Stomach (tissue), 9 donors: ENCODE measurements around the gene KLHL21. TPM values are rescaled to one million over a fixed set of nuclear protein-coding genes. Genes with fewer than 3 reads are reported as not detected.

ENCODE experiments used
- DNase-seq, 2 donors: peaks; one replicate each; pipeline versions ENCODE4 v3.0.0 to v3.0.0-alpha.2; 2013 to 2019
- H3K27ac ChIP-seq, 5 donors: fragments of 200-600 bp in 4 of 5; sonication (generic) in 4 of 5; one replicate each; pipeline ENCODE4 v1.5.1; 2013 to 2019; ENCODE audit warnings: mild to moderate bottlenecking in 1 of 5, moderate library complexity in 1 of 5
- H3K27me3 ChIP-seq, 3 donors: fragments of 200-600 bp; sonication (generic); one replicate each; pipeline ENCODE4 v1.5.1; 2017 to 2019; ENCODE audit warnings: mixed run types in 1 of 3
- H3K36me3 ChIP-seq, 4 donors: fragments of 200-600 bp; sonication (generic); 1 replicate in 3 of 4; 2 replicates in 1 of 4; pipeline ENCODE4 v1.5.1; 2016 to 2019
- H3K4me1 ChIP-seq, 4 donors: fragments of 200-600 bp; sonication (generic); one replicate each; pipeline ENCODE4 v1.5.1; 2016 to 2019
- H3K4me3 ChIP-seq, 4 donors: fragments of 200-600 bp; sonication (generic) in 3 of 4; one replicate each; pipeline ENCODE4 v1.5.1; 2016 to 2019; ENCODE audit warnings: mild to moderate bottlenecking in 1 of 4
- H3K9me3 ChIP-seq, 4 donors: fragments of 200-600 bp; sonication (generic); one replicate each; pipeline ENCODE4 v1.5.1; 2016 to 2019
- EP300 ChIP-seq: sonication (generic); formaldehyde crosslinking; IDR thresholded peaks from one replicate; pipeline ENCODE4 v1.6.1; 2017; ENCODE audit warnings: antibody characterized with exemption
- POLR2A ChIP-seq, 4 donors: fragments of 450-650 bp; IDR thresholded peaks; one replicate each; pipeline ENCODE4 v1.6.1; 2016; ENCODE audit warnings: antibody characterized with exemption in 4 of 4, control low read depth in 2 of 4, mild to moderate bottlenecking in 1 of 4, moderate library complexity in 1 of 4
- POLR2AphosphoS5 ChIP-seq, 3 donors: sonication (generic); formaldehyde crosslinking; IDR thresholded peaks; one replicate each; pipeline ENCODE4 v1.6.1; 2016; ENCODE audit warnings: antibody characterized with exemption in 3 of 3
- WGBS, 5 donors: extraction: QIAGEN DNeasy Blood & Tissue Kit in 3 of 5; methylation state at CpG; one replicate each; pipeline versions ENCODE4 v1.1.5 to v1.1.7; 2013 to 2018; 5-methylcytosine and 5-hydroxymethylcytosine counted together
- intact Hi-C: fragments of 100-400 bp; cut with DNase I; formaldehyde crosslinking; loops from one replicate; pipeline ENCODE4 v1.15.1; 2023; ENCODE audit warnings: low total_unique reads
- polyA plus RNA-seq, 3 donors: library from polyadenylated mRNA; stranded (reverse); fragments of 200-250 nt; gene quantifications; one replicate each; pipeline ENCODE4 v1.2.3, GENCODE V29; 2013
- total RNA-seq, 5 donors: library from RNA; depleted of rRNA; stranded (reverse); fragments of >200 nt; gene quantifications; one replicate each; pipeline versions ENCODE4 v1.1.0 to v1.2.3, GENCODE V29; 2014 to 2016
- TF ChIP-seq, protein P1 (sequence below), 7 experiments: fragments of 450-650 bp in 4 of 7; fragments of 200-600 bp in 3 of 7; sonication (generic) in 3 of 7; IDR thresholded peaks; one replicate each; pipeline ENCODE4 v1.5.1; 2016 to 2019; ENCODE audit warnings: antibody characterized with exemption in 7 of 7, control low read depth in 2 of 7, mild to moderate bottlenecking in 1 of 7
- donor health status: healthy with polysubstance abuse.
- donor health status: Bipolar disorder and iron deficiency.
- donor health status: healthy.

Gene KLHL21
- total and polyA plus RNA-seq, 8 donors: 9.2 to 59.8 (median 19.4) TPM

DNA sequence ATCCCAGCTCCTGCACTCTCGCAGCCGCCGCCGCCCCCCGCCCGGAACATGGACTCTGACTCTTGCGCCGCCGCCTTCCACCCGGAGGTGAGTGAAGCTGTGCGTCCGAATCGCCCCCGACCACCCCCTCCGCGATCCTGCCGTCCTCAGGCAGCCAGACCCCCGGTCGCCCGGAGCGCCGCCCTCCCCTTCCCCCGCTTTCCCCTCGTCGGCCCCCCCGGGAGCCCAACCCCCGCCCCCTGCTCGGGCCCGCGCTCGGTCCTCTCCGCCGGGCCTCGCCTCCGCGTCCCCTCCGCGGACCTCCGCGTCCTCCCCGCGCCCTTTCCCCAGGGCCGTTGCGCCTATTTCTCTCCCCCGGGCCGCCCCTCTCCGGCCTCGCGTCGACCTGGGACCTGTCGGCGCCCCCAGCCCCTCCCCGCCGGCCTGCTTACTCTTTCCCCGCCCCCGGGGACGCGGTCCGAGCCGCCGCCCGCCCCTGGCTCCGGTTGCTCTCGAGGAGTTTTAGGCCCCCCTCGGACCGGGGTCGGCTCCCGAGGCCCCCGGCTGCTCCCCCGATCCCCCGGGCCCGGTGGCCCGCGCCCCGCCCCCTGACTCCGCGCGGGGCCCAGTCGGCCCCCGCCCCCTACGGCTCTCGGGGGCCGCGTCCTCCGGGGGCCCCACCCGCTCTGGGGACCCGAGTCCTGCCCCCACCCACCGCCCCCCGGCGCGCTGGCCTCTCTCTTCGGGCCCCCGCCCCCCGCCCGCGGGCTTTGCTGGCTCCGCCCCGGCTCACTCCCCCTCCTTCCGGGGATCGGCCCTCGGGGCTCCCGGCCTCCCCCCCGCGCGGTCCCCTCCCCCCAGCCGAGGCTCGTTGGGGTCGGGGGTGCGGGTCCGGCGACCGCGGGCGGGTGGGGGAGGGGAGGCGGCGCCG is 11.6 kb upstream of the KLHL21 start:
- intact Hi-C loops: no loop called here
- no peak for TF ChIP-seq EP300
- no peak for TF ChIP-seq POLR2A (IDR thresholded peaks at IDR 0.05)
- no peak for TF ChIP-seq POLR2AphosphoS5 (IDR thresholded peaks at IDR 0.05)
- TF ChIP-seq, protein P1, sequence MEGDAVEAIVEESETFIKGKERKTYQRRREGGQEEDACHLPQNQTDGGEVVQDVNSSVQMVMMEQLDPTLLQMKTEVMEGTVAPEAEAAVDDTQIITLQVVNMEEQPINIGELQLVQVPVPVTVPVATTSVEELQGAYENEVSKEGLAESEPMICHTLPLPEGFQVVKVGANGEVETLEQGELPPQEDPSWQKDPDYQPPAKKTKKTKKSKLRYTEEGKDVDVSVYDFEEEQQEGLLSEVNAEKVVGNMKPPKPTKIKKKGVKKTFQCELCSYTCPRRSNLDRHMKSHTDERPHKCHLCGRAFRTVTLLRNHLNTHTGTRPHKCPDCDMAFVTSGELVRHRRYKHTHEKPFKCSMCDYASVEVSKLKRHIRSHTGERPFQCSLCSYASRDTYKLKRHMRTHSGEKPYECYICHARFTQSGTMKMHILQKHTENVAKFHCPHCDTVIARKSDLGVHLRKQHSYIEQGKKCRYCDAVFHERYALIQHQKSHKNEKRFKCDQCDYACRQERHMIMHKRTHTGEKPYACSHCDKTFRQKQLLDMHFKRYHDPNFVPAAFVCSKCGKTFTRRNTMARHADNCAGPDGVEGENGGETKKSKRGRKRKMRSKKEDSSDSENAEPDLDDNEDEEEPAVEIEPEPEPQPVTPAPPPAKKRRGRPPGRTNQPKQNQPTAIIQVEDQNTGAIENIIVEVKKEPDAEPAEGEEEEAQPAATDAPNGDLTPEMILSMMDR (IDR thresholded peaks at IDR 0.05): no peak
- Histone ChIP-seq H3K4me3 (peak overlapping the region; percentile 97 to 100 (median 100)), H3K9me3 (no peaks in the 10 kb centered on the region), H3K27me3 (no peaks in the 10 kb centered on the region), H3K36me3 (peaks cover 0 to 23% (median 20%) of the 10 kb centered on the region in 4 donors), H3K4me1 (peaks cover 18 to 58% (median 41%) of the 10 kb centered on the region in 4 donors), H3K27ac (peak overlapping the region; percentile 90 to 96 (median 96))
- peak; percentile 52 to 86 for DNase-seq
- WGBS, 5 donors: 1 to 2% (median 1%) methylated on average over 22 to 112 of the region's 117 CpGs

DNA sequence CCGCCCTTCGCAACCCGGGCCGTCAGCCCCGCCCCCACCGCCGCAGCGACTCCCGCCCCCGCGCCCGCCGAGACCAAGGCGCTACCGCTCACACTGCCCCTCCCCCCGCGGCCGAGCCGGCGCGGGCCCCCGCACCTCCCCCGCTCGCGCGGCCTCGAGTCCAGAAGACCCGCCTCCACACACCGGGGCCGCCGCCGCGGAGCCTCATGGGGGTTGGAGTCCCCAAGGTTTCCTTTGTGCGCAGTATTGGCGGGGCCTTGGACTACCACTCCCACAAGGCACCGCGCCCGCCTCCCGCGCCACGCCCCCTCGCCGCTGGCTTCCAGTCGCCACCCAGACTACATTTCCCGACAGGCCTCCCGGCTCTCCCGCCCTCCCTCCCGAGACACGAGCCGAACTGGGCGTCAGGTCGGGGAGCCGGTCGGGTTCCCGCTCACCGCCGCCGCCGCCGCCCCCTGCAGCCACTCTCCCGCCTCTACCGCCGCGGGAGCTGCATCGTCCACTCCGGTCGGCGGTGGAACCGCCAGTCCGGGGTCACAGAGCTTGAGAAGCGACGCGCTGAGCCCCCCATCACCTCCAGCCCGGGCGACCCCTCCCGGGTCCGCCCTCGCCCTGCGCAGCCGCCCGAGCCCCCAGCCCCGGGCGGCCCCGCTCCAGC is 10.8 kb upstream of the KLHL21 start, which contains the start of gene PHF13:
Gene PHF13 (plus strand): TSS at position 371 of the 658 bp plus-strand sequence. CDS start 336 bp downstream, outside the sequence.
- H3K27ac ChIP-seq: peak within 1 kb of the TSS; percentile 94 to 96 (median 96)
- TF ChIP-seq EP300: no peak
- TF ChIP-seq, protein P1 (IDR thresholded peaks at IDR 0.05): no peak
- TF ChIP-seq POLR2AphosphoS5 (IDR thresholded peaks at IDR 0.05): peak; percentile 36 to 89 (median 50)
- H3K27me3 ChIP-seq: no peaks in the 10 kb centered on the region
- H3K4me3 ChIP-seq: peak within 1 kb of the TSS; percentile 97 to 100 (median 100)
- peak; percentile 100 for DNase-seq
- intact Hi-C loops: no loop called here
- H3K4me1 ChIP-seq: peaks cover 18 to 60% (median 42%) of the 10 kb centered on the region in 4 donors
- peaks cover 0 to 19% (median 12%) of the 10 kb centered on the region in 4 donors for H3K36me3 ChIP-seq
- no peaks in the 10 kb centered on the region for H3K9me3 ChIP-seq
- 0 to 1% (median 1%) methylated on average over 13 to 84 of the region's 84 CpGs for WGBS, 5 donors

DNA sequence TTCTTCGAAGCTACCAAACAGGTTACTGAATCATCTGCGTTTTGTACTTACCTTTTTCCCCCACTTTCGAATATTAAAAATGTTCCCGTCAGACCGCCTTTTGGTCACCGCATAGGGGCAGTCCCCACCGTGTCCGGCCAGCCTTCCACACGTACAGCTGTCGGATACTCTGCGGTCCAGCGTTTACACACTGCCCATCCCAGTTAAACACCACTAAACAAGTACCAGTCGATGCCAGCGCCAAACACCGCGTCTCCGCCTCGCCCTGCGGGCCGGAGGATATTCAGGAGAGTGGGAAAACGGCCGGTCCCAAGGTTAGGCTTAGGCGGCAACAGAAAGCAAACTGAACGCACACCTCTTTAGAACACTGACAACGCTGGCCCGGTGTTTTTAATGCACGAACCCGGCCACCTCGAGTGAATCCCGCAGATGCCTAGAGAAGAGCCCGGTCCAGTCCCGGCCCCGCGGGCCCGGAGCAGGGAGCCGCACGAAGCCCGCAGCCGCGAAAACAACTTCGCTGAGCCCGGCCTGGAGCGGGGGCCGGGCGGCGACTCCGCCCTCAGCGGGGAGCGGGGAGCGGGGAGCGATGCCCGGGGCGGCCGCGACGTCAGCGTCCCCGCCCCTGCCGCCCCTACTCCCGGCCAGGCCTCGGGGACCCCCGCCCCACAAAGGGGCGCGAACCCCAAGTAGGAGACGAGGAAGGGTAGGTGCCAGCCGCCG is 10.1 kb upstream of the KLHL21 start:
- TF ChIP-seq POLR2AphosphoS5 (IDR thresholded peaks at IDR 0.05) (peak in 2 of 3 donors; percentile 12 to 42), POLR2A (IDR thresholded peaks at IDR 0.05) (no peak)
- peak overlapping the region; percentile 97 to 100 (median 100) for H3K4me3 ChIP-seq
- 0 to 1% (median 0%) methylated on average over 22 to 67 of the region's 67 CpGs for WGBS, 5 donors
- H3K27ac ChIP-seq: peak overlapping the region; percentile 94 to 96 (median 96)
- intact Hi-C loops: no loop called here
- no peaks in the 10 kb centered on the region for H3K9me3 ChIP-seq
- no peaks in the 10 kb centered on the region for H3K27me3 ChIP-seq
- peak; percentile 62 to 78 for DNase-seq
- peaks cover 18 to 60% (median 40%) of the 10 kb centered on the region in 4 donors for H3K4me1 ChIP-seq
- peaks cover 0 to 13% (median 5%) of the 10 kb centered on the region in 4 donors for H3K36me3 ChIP-seq

DNA sequence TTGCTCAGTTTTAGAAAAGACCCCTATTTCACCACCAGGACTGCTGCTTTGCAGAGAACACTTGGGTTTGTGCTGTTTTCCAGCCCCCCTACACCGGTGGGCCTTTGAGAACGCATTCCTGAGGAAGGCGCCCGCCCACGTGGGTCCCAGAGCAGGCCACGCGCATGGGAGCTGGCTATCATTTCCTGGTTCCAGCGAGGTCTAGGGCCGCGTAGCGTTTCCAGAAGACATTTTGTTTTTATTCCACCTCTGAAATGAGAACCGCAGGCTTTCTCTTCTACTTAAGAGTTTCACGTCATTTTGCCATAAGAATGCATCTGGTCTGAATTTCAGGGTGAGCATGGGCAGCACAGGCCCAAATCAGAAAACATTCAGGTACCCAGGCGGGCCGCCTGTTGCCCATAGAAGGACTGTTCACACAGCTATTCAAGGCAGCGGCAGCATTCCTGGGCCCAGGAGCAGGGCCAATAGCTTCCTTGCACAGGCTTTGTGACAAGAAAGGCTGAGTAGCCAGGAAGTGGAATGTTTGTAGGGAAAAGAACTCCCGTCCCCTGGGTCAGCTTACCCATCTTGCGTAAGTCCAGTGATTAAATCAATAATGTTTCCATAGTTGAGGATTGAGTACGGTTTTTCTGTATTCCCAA is 1.4 kb upstream of the KLHL21 start:
- no peak for TF ChIP-seq POLR2A (IDR thresholded peaks at IDR 0.05)
- peak; percentile 2 for TF ChIP-seq EP300
- TF ChIP-seq, protein P1 (IDR thresholded peaks at IDR 0.05): no peak
- peak; percentile 78 to 82 (median 79) for TF ChIP-seq POLR2AphosphoS5 (IDR thresholded peaks at IDR 0.05)
- H3K27me3 ChIP-seq: no peaks in the 10 kb centered on the region
- H3K27ac ChIP-seq: peak overlapping the region; percentile 98 to 100 (median 100)
- peaks cover 40 to 46% (median 44%) of the 10 kb centered on the region in 4 donors for H3K4me1 ChIP-seq
- no peaks in the 10 kb centered on the region for H3K9me3 ChIP-seq
- peaks cover 1 to 7% (median 3%) of the 10 kb centered on the region in 4 donors for H3K36me3 ChIP-seq
- 14 to 29% (median 19%) methylated on average over 19 of the region's 19 CpGs for WGBS, 5 donors
- intact Hi-C loops: no loop called here
- H3K4me3 ChIP-seq: peak overlapping the region; percentile 77 to 98 (median 83)
- peak; percentile 84 to 86 for DNase-seq
